DND-41 (cell line): ENCODE data around the gene MICOS13.

ENCODE experiments used
- ATAC-seq: fragments of 200-7000 bp; cut with Tn5 transposase; 3 replicates; pipeline ENCODE4 v1.9.1; 2021; ENCODE audit warnings: low read depth; ENCODE audit not compliant: insufficient read depth
- DNase-seq: peaks from one replicate; pipeline ENCODE4 v3.0.0-alpha.2; 2020
- H2AFZ ChIP-seq: 2 replicates; pipeline ENCODE4 v1.6.0; 2012; ENCODE audit warnings: low read depth, low read length
- H3K27ac ChIP-seq: 2 replicates; pipeline ENCODE4 v1.5.1; 2012; ENCODE audit warnings: low read length, inconsistent platforms
- H3K27me3 ChIP-seq: fragments of 200-600 bp; sonication (generic); 2 replicates; pipeline ENCODE4 v1.6.0; 2012; ENCODE audit warnings: low read length, mild to moderate bottlenecking, inconsistent platforms; ENCODE audit not compliant: insufficient read depth, poor library complexity
- H3K36me3 ChIP-seq: 2 replicates; pipeline ENCODE4 v1.5.1; 2012; ENCODE audit warnings: low read length, inconsistent platforms; ENCODE audit not compliant: insufficient read depth
- H3K4me1 ChIP-seq: 2 replicates; pipeline ENCODE4 v1.5.1; 2012; ENCODE audit warnings: mild to moderate bottlenecking, low read length; ENCODE audit not compliant: insufficient read depth
- H3K4me2 ChIP-seq: 2 replicates; pipeline ENCODE4 v1.6.0; 2012; ENCODE audit warnings: mild to moderate bottlenecking, moderate library complexity, low read length, inconsistent platforms; ENCODE audit not compliant: insufficient read depth
- H3K4me3 ChIP-seq, 2 experiments: fragments of 200-600 bp in 1 of 2; shearing (Covaris generic) in 1 of 2; 2 replicates each; pipeline ENCODE4 v1.5.1; 2012 to 2016; ENCODE audit warnings: inconsistent platforms in 2 of 2, low read length in 2 of 2, mild to moderate bottlenecking in 2 of 2, low read depth in 1 of 2, moderate library complexity in 1 of 2
- H3K79me2 ChIP-seq: 2 replicates; pipeline ENCODE4 v1.6.0; 2012; ENCODE audit warnings: low read length, inconsistent platforms; ENCODE audit not compliant: insufficient read depth
- H3K9ac ChIP-seq: 2 replicates; pipeline ENCODE4 v1.6.0; 2012; ENCODE audit warnings: low read depth, mild to moderate bottlenecking, inconsistent platforms, low read length, moderate library complexity
- H3K9me3 ChIP-seq: 2 replicates; pipeline ENCODE4 v1.5.1; 2012; ENCODE audit warnings: low read length, moderate library complexity, mild to moderate bottlenecking, inconsistent platforms; ENCODE audit not compliant: insufficient read depth, severe bottlenecking
- H4K20me1 ChIP-seq: 2 replicates; pipeline ENCODE4 v1.6.0; 2012; ENCODE audit warnings: low read length; ENCODE audit not compliant: insufficient read depth
- EZH2 ChIP-seq: IDR thresholded peaks from 3 replicates; pipeline ENCODE4 v1.6.1; 2012; ENCODE audit warnings: borderline replicate concordance, low read depth, mild to moderate bottlenecking, moderate library complexity, low read length, inconsistent platforms; ENCODE audit not compliant: severe bottlenecking
- TF ChIP-seq, protein P1 (sequence below): IDR thresholded peaks from 2 replicates; pipeline ENCODE4 v1.5.1; 2012; ENCODE audit warnings: borderline replicate concordance, low read length, moderate library complexity, mild to moderate bottlenecking; ENCODE audit not compliant: poor library complexity, severe bottlenecking; ENCODE audit errors: extremely low read depth

The MICOS13 gene

DNA sequence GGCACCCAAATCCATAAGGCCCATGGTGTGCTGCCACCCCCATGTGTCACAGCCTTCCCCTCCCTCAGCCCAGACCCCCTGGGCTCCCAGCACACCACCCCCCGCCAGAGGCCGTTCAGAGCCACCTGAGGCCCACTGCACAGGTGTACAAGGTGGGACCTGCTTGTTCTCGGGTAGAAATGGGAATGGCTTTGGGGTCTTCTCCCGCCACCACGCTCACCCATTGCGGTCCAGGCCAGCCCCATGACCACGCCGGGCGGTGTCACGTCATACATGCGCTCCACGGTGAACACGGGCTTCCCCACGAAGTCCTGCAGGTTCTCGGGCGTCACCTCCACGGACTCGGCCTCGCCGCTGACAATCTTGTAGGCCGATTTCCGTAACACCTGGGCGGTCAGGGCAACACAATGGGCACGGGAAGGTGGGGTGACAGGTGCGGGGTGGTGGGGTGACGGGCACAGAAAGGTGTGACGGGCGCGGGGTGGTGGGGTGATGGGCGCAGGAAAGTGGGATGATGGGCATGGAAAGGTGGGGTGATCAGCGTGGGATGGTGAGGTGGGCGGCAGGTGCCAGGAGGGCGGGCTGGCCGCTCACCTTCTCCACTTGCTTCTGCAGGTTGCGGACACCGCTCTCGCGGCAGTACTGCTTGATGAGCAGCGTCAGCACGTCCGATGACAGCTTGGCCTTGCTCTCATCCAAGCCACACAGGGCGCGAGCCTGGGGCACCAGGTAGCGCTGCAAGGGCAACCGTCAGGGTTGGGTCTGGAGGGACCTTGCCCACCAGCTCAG lies 14.0 kb upstream of the MICOS13 start:
- Histone ChIP-seq H4K20me1 (peaks cover 89% of the 10 kb centered on the region), H3K4me3 (no peak overlapping the region), H3K36me3 (peaks cover 86% of the 10 kb centered on the region), H2AFZ (no peak overlapping the region), H3K27me3 (no peaks in the 10 kb centered on the region), H3K4me1 (peaks cover 30% of the 10 kb centered on the region), H3K4me2 (no peak overlapping the region), H3K79me2 (peaks cover 75% of the 10 kb centered on the region), H3K9ac (no peak overlapping the region), H3K27ac (no peak overlapping the region), H3K9me3 (no peaks in the 10 kb centered on the region)
- ATAC-seq: no peak
- DNase-seq: no peak
- no peak for TF ChIP-seq EZH2
- TF ChIP-seq, protein P1, sequence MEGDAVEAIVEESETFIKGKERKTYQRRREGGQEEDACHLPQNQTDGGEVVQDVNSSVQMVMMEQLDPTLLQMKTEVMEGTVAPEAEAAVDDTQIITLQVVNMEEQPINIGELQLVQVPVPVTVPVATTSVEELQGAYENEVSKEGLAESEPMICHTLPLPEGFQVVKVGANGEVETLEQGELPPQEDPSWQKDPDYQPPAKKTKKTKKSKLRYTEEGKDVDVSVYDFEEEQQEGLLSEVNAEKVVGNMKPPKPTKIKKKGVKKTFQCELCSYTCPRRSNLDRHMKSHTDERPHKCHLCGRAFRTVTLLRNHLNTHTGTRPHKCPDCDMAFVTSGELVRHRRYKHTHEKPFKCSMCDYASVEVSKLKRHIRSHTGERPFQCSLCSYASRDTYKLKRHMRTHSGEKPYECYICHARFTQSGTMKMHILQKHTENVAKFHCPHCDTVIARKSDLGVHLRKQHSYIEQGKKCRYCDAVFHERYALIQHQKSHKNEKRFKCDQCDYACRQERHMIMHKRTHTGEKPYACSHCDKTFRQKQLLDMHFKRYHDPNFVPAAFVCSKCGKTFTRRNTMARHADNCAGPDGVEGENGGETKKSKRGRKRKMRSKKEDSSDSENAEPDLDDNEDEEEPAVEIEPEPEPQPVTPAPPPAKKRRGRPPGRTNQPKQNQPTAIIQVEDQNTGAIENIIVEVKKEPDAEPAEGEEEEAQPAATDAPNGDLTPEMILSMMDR: no peak

- no peaks in the 10 kb centered on the region for H3K9me3 ChIP-seq
- no peak for ATAC-seq
- no peaks in the 10 kb centered on the region for H3K27me3 ChIP-seq
- peaks cover 78% of the 10 kb centered on the region for H3K36me3 ChIP-seq
- peaks cover 80% of the 10 kb centered on the region for H4K20me1 ChIP-seq
- peak overlapping the region; percentile 86; the same call in 1 of the 2 replicates for H3K4me2 ChIP-seq
- H3K9ac ChIP-seq: peak overlapping the region; percentile 18
- TF ChIP-seq, protein P1: no peak
- TF ChIP-seq EZH2: no peak
- H2AFZ ChIP-seq: no peak overlapping the region
- H3K4me1 ChIP-seq: peaks cover 30% of the 10 kb centered on the region
- H3K79me2 ChIP-seq: peaks cover 71% of the 10 kb centered on the region
- no peak for DNase-seq
- no peak overlapping the region for H3K4me3 ChIP-seq
- H3K27ac ChIP-seq: no peak overlapping the region
These were observed 13.2 kb upstream of the MICOS13 start for GRCh38 chr19:5693195-5694166.

- TF ChIP-seq, protein P1: no peak
- TF ChIP-seq EZH2: no peak
- H3K4me2 ChIP-seq: peak overlapping the region; percentile 86; the same call in 1 of the 2 replicates
- H3K27me3 ChIP-seq: no peaks in the 10 kb centered on the region
- no peaks in the 10 kb centered on the region for H3K9me3 ChIP-seq
- no peak overlapping the region for H2AFZ ChIP-seq
- DNase-seq: no peak
- H4K20me1 ChIP-seq: peaks cover 75% of the 10 kb centered on the region
- H3K9ac ChIP-seq: peak overlapping the region; percentile 87; the same call in 1 of the 2 replicates
- H3K36me3 ChIP-seq: peaks cover 72% of the 10 kb centered on the region
- peaks cover 31% of the 10 kb centered on the region for H3K4me1 ChIP-seq
- peak overlapping the region in 1 of 2 experiments; percentile 87; a peak in 1 of 4 replicates for H3K4me3 ChIP-seq
- H3K27ac ChIP-seq: no peak overlapping the region
- H3K79me2 ChIP-seq: peaks cover 70% of the 10 kb centered on the region
- no peak for ATAC-seq
These were observed 12.4 kb upstream of the MICOS13 start for GRCh38 chr19:5692723-5693194.
